Keratinocyte (primary cell): Measurements from ENCODE around the gene RBP4. TPM values are rescaled to one million over a fixed set of nuclear protein-coding genes. Genes with fewer than 3 reads are reported as not detected.

ENCODE experiments used
- DNase-seq: peaks from one replicate; pipeline ENCODE4 v3.0.0-alpha.2; 2011; ENCODE audit warnings: low read depth, missing footprints, low spot score
- FAIRE-seq: peaks from 2 replicates; lab custom pipeline; 2011; peaks lifted over from hg19 to GRCh38; lab: Jason Lieb, UNC
- H2AFZ ChIP-seq: 2 replicates; pipeline ENCODE4 v1.6.0; 2012; ENCODE audit warnings: low read length, control low read depth, inconsistent platforms; ENCODE audit not compliant: control insufficient read depth
- H3K27ac ChIP-seq: 2 replicates; pipeline ENCODE4 v1.5.1; 2011; ENCODE audit warnings: low read length; ENCODE audit not compliant: control insufficient read depth, insufficient read depth
- H3K27me3 ChIP-seq: 3 replicates; pipeline ENCODE4 v1.6.0; 2011; ENCODE audit warnings: low read length; ENCODE audit not compliant: control insufficient read depth, insufficient read depth; ENCODE audit errors: extremely low read depth
- H3K36me3 ChIP-seq, 2 experiments: 2 replicates in 1 of 2; 3 replicates in 1 of 2; pipeline ENCODE4 v1.5.1; 2011; ENCODE audit warnings: low read length in 2 of 2, mild to moderate bottlenecking in 1 of 2; ENCODE audit not compliant: control insufficient read depth in 2 of 2, insufficient read depth in 2 of 2; ENCODE audit errors: extremely low read depth in 1 of 2
- H3K4me1 ChIP-seq: 3 replicates; pipeline ENCODE4 v1.5.1; 2011; ENCODE audit warnings: low read length; ENCODE audit not compliant: control insufficient read depth, insufficient read depth; ENCODE audit errors: extremely low read depth
- H3K4me2 ChIP-seq: 3 replicates; pipeline ENCODE4 v1.6.0; 2011; ENCODE audit warnings: low read depth, low read length; ENCODE audit not compliant: control insufficient read depth, insufficient read depth; ENCODE audit errors: extremely low read depth
- H3K4me3 ChIP-seq, 3 experiments: fragments of 200-600 bp in 1 of 3; sonication (generic) in 1 of 3; 2 replicates in 2 of 3; 3 replicates in 1 of 3; pipeline ENCODE4 v1.5.1; 2011 to 2016; ENCODE audit warnings: low read length in 3 of 3, mild to moderate bottlenecking in 3 of 3, control low read depth in 2 of 3, inconsistent platforms in 1 of 3, low read depth in 1 of 3, mixed read lengths in 1 of 3, mixed run types in 1 of 3, moderate library complexity in 1 of 3; ENCODE audit not compliant: control insufficient read depth in 2 of 3, insufficient read depth in 2 of 3; ENCODE audit errors: extremely low read depth in 1 of 3
- H3K79me2 ChIP-seq: 2 replicates; pipeline ENCODE4 v1.6.0; 2012; ENCODE audit warnings: low read length; ENCODE audit not compliant: control insufficient read depth, insufficient read depth
- H3K9ac ChIP-seq: 3 replicates; pipeline ENCODE4 v1.6.0; 2011; ENCODE audit warnings: low read length; ENCODE audit not compliant: control insufficient read depth, insufficient read depth; ENCODE audit errors: extremely low read depth
- H3K9me1 ChIP-seq: 3 replicates; pipeline ENCODE4 v1.6.0; 2011; ENCODE audit warnings: low read length; ENCODE audit not compliant: control insufficient read depth, insufficient read depth; ENCODE audit errors: extremely low read depth
- H3K9me3 ChIP-seq: 2 replicates; pipeline ENCODE4 v1.5.1; 2012; ENCODE audit warnings: low read depth, low read length; ENCODE audit not compliant: control insufficient read depth
- H4K20me1 ChIP-seq: 3 replicates; pipeline ENCODE4 v1.6.0; 2011; ENCODE audit warnings: low read length; ENCODE audit not compliant: control insufficient read depth, insufficient read depth; ENCODE audit errors: extremely low read depth
- EZH2 ChIP-seq: IDR thresholded peaks from one replicate; pipeline ENCODE4 v1.6.1; 2012; ENCODE audit warnings: inconsistent platforms, mild to moderate bottlenecking, low read length, moderate library complexity
- dilution Hi-C: fragments of 300-500 bp; cut with MboI; formaldehyde crosslinking; loops from one replicate; pipeline ENCODE4 v1.7.0; 2020; ENCODE audit warnings: low sequenced_read_pairs; ENCODE audit not compliant: extremely low pct_ligation_motif_present
- polyA plus RNA-seq, 5 experiments: library from polyadenylated mRNA; depleted of rRNA in 3 of 5; stranded (reverse) in 3 of 5; stranded (forward) in 1 of 5; unstranded in 1 of 5; fragments of >200 nt; gene quantifications; 1 replicate in 1 of 5; 2 replicates in 3 of 5; 3 replicates in 1 of 5; pipeline versions ENCODE4 v1.2.1 to v1.2.3, GENCODE V29; 2011 to 2012; ENCODE audit warnings: missing spikeins in 2 of 5, low read depth in 1 of 5, low replicate concordance in 1 of 5
- TF ChIP-seq, protein P1 (sequence below), 3 experiments: IDR thresholded peaks in 1 of 3; conservative IDR thresholded peaks in 1 of 3; optimal IDR thresholded peaks in 1 of 3; 2 replicates in 2 of 3; 3 replicates in 1 of 3; pipeline versions ENCODE3 to v1.5.1; 2011; ENCODE audit warnings: low read length in 3 of 3, mild to moderate bottlenecking in 3 of 3, moderate library complexity in 2 of 3, control low read depth in 1 of 3, inconsistent platforms in 1 of 3; ENCODE audit not compliant: insufficient read depth in 2 of 3; ENCODE audit errors: extremely low read depth in 1 of 3

RBP4 gene
- polyA plus RNA-seq, 1 donor (not counting 4 experiments of a cell fraction or from before 2014, with no cell fraction given), result not detected

GRCh38 chr10:93550606-93551005 lies 50.4 kb downstream of the RBP4 start:
- FAIRE-seq (no peak), DNase-seq (no peak)
- dilution Hi-C loops, result no loop called here
- TF ChIP-seq, protein P1, sequence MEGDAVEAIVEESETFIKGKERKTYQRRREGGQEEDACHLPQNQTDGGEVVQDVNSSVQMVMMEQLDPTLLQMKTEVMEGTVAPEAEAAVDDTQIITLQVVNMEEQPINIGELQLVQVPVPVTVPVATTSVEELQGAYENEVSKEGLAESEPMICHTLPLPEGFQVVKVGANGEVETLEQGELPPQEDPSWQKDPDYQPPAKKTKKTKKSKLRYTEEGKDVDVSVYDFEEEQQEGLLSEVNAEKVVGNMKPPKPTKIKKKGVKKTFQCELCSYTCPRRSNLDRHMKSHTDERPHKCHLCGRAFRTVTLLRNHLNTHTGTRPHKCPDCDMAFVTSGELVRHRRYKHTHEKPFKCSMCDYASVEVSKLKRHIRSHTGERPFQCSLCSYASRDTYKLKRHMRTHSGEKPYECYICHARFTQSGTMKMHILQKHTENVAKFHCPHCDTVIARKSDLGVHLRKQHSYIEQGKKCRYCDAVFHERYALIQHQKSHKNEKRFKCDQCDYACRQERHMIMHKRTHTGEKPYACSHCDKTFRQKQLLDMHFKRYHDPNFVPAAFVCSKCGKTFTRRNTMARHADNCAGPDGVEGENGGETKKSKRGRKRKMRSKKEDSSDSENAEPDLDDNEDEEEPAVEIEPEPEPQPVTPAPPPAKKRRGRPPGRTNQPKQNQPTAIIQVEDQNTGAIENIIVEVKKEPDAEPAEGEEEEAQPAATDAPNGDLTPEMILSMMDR (optimal IDR thresholded peaks at IDR 0.05 in 1 of 3, IDR thresholded peaks at IDR 0.05 in 1 of 3, conservative IDR thresholded peaks at IDR 0.05 in 1 of 3; ENCODE audit: extremely low read depth in 1 of 3, insufficient read depth in 2 of 3, low read length in 3 of 3), result no peak
- TF ChIP-seq EZH2, result no peak
- Histone ChIP-seq H3K9me3 (no peaks in the 10 kb centered on the region), H2AFZ (no peak overlapping the region), H3K9me1 (no peaks in the 10 kb centered on the region), H3K79me2 (no peaks in the 10 kb centered on the region), H3K4me1 (no peaks in the 10 kb centered on the region), H3K4me2 (no peak overlapping the region), H3K9ac (no peak overlapping the region), H3K27ac (no peak overlapping the region), H3K36me3 (no peaks in the 10 kb centered on the region), H3K27me3 (no peaks in the 10 kb centered on the region), H4K20me1 (no peaks in the 10 kb centered on the region), H3K4me3 (no peak overlapping the region)

DNA sequence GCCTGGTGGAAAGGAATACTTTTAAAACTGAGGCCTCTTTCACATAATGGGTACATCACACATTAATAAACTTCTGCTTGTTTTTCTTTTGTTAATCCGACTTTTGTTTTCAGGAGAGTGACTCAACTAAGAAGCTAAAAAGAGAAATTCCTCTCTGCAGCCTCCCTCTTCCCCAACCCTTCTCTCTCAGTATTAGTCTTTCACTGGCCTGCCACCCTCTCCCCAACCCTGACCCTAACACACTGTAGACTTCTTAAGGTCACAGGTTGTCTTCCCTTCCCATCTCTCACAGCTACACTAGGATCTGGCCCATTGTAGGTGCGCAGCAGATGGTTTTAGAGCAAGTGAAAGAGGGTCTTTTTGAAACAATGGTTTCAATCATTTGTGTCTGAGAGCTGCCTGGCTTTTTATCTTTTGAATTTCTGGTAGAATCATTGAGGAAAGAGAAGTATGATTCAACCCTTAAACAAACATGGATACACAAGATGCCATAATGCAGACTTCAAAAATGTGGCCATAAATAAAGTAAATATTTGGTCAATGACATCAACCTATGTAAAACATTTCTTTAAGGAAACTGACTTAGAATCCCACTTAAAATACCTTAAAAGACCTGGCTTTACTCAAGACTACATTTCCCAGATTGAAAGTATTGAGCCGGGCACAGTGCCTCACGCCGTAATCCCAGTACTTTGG lies 52.5 kb downstream of the RBP4 start:
- FAIRE-seq (no peak), DNase-seq (no peak)
- Histone ChIP-seq H2AFZ (no peak overlapping the region), H3K79me2 (no peaks in the 10 kb centered on the region), H3K4me1 (no peaks in the 10 kb centered on the region), H3K4me2 (no peak overlapping the region), H3K4me3 (no peak overlapping the region), H3K27ac (no peak overlapping the region), H3K36me3 (no peaks in the 10 kb centered on the region), H3K9me3 (no peaks in the 10 kb centered on the region), H3K9me1 (no peaks in the 10 kb centered on the region), H3K9ac (no peak overlapping the region), H4K20me1 (no peaks in the 10 kb centered on the region), H3K27me3 (no peaks in the 10 kb centered on the region)
- dilution Hi-C loops, result no loop called here
- TF ChIP-seq EZH2, result no peak
- TF ChIP-seq, protein P1 (optimal IDR thresholded peaks at IDR 0.05 in 1 of 3, IDR thresholded peaks at IDR 0.05 in 1 of 3, conservative IDR thresholded peaks at IDR 0.05 in 1 of 3; ENCODE audit: extremely low read depth in 1 of 3, insufficient read depth in 2 of 3, low read length in 3 of 3), result no peak
